ENCODE results near the gene MROH9.
"Not testable (repeated sequence)": the region's sequence is repeated elsewhere in the genome, so short reads cannot be mapped to it uniquely, and the experiment has no call there.

The MROH9 gene

DNA sequence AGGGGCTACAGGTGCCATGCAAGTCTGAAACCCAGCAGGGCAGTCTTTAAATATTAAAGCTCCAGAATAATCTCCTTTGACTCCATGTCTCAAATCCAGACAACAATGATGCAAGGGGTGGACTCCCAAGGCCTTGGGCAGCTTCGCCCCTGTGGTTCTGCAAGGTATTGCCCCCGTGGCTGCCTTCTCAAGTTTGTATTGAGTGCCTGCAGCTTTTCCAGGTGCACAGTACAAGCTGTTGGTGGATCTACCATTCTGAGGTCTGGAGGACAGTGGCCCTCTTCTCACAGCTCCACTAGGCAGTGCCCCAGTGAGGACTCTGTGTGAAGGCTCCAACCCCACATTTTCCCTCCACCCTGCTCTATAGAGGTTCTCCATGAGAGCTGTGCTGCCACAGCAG is 3.7 kb upstream of the MROH9 start:
- H3K4me2 ChIP-seq (ENCODE audit: low read depth, low read length, poor library complexity, severe bottlenecking), result no peak overlapping the region
- H3K27ac ChIP-seq (ENCODE audit: low read depth, low read length), result no peak overlapping the region
- H3K4me3 ChIP-seq (ENCODE audit: insufficient read depth, low read length, poor library complexity, severe bottlenecking), result no peak overlapping the region
- no peaks in the 10 kb centered on the region for H3F3A ChIP-seq (ENCODE audit: insufficient read depth)
- no peaks in the 10 kb centered on the region for H3K9me3 ChIP-seq (ENCODE audit: insufficient read depth, low read length)
- TF ChIP-seq, protein P1, sequence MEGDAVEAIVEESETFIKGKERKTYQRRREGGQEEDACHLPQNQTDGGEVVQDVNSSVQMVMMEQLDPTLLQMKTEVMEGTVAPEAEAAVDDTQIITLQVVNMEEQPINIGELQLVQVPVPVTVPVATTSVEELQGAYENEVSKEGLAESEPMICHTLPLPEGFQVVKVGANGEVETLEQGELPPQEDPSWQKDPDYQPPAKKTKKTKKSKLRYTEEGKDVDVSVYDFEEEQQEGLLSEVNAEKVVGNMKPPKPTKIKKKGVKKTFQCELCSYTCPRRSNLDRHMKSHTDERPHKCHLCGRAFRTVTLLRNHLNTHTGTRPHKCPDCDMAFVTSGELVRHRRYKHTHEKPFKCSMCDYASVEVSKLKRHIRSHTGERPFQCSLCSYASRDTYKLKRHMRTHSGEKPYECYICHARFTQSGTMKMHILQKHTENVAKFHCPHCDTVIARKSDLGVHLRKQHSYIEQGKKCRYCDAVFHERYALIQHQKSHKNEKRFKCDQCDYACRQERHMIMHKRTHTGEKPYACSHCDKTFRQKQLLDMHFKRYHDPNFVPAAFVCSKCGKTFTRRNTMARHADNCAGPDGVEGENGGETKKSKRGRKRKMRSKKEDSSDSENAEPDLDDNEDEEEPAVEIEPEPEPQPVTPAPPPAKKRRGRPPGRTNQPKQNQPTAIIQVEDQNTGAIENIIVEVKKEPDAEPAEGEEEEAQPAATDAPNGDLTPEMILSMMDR (IDR thresholded peaks at IDR 0.05; ENCODE audit: insufficient read depth, low read length, poor library complexity, severe bottlenecking), result no peak
- no peak for TF ChIP-seq EZH2phosphoT487 (conservative IDR thresholded peaks at IDR 0.05; ENCODE audit: low read length)
- H4K20me1 ChIP-seq (ENCODE audit: low read depth, low read length), result no peaks in the 10 kb centered on the region
- no peak overlapping the region for H2AFZ ChIP-seq (ENCODE audit: low read depth, low read length, severe bottlenecking)
- no peaks in the 10 kb centered on the region for H3K36me3 ChIP-seq (ENCODE audit: low read length)
- H3K9me2 ChIP-seq (replicated peaks; ENCODE audit: insufficient read depth, low read length), result no peaks in the 10 kb centered on the region
- no peaks in the 10 kb centered on the region for H3K79me2 ChIP-seq (ENCODE audit: insufficient read depth, low read length)
- no peaks in the 10 kb centered on the region for H3K27me3 ChIP-seq (ENCODE audit: low read length)
- H3K9ac ChIP-seq (ENCODE audit: low read length), result no peak overlapping the region

DNA sequence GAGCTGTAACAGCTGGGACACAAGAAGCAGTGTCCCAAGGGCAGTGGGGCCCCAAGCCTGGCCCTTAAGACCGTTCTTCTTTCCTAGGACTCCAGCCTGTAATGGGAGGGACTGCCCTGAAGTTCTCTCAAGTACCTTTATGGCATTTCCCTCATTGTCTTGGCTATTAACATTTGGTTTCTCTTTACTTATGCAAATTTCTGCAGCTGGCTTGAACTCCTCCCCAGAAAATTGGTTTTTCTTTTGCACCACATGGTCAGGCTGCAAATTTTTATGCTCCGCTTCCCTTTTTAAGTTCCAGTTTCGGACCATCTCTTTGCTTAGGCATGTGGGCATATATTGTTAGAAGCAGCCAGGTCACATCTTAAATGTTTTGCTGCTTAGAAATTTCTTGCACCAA is 3.1 kb upstream of the MROH9 start:
- no peaks in the 10 kb centered on the region for H4K20me1 ChIP-seq (ENCODE audit: low read depth, low read length)
- H3K9me2 ChIP-seq (replicated peaks; ENCODE audit: insufficient read depth, low read length), result no peaks in the 10 kb centered on the region
- H3K4me2 ChIP-seq (ENCODE audit: low read depth, low read length, poor library complexity, severe bottlenecking), result no peak overlapping the region
- no peaks in the 10 kb centered on the region for H3F3A ChIP-seq (ENCODE audit: insufficient read depth)
- H3K27me3 ChIP-seq (ENCODE audit: low read length), result no peaks in the 10 kb centered on the region
- no peaks in the 10 kb centered on the region for H3K9me3 ChIP-seq (ENCODE audit: insufficient read depth, low read length)
- no peak overlapping the region for H3K9ac ChIP-seq (ENCODE audit: low read length)
- TF ChIP-seq EZH2phosphoT487 (conservative IDR thresholded peaks at IDR 0.05; ENCODE audit: low read length), result no peak
- TF ChIP-seq, protein P1 (IDR thresholded peaks at IDR 0.05; ENCODE audit: insufficient read depth, low read length, poor library complexity, severe bottlenecking), result no peak
- no peak overlapping the region for H2AFZ ChIP-seq (ENCODE audit: low read depth, low read length, severe bottlenecking)
- H3K27ac ChIP-seq (ENCODE audit: low read depth, low read length), result no peak overlapping the region
- H3K79me2 ChIP-seq (ENCODE audit: insufficient read depth, low read length), result no peaks in the 10 kb centered on the region
- no peaks in the 10 kb centered on the region for H3K36me3 ChIP-seq (ENCODE audit: low read length)
- no peak overlapping the region for H3K4me3 ChIP-seq (ENCODE audit: insufficient read depth, low read length, poor library complexity, severe bottlenecking)

DNA sequence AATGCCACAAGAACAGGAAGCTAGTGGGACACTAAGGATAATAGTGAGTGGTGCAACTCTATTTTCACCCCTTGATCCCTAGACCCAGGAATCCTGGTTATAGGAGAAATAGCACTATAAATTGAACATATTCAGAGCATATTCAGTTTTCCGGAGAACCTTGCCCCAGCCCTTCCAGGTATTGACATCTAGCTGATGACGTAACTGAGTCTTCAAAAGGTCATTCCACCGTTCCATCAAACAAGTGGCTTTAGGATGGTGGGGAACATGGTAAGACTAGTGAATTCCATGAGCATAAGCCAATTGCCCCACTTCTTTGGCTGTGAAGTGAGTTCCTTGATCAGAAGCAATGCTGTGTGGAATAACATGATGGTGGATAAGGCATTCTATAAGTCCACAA is 2.9 kb downstream of the MROH9 start:
- Histone ChIP-seq H3K27me3 (ENCODE audit: low read length) (no peaks in the 10 kb centered on the region), H3K4me2 (ENCODE audit: low read depth, low read length, poor library complexity, severe bottlenecking) (no peak overlapping the region), H3K27ac (ENCODE audit: low read depth, low read length) (no peak overlapping the region), H2AFZ (ENCODE audit: low read depth, low read length, severe bottlenecking) (no peak overlapping the region), H3K9me2 (replicated peaks; ENCODE audit: insufficient read depth, low read length) (no peaks in the 10 kb centered on the region), H4K20me1 (ENCODE audit: low read depth, low read length) (no peaks in the 10 kb centered on the region), H3K9me3 (ENCODE audit: insufficient read depth, low read length) (no peaks in the 10 kb centered on the region), H3K79me2 (ENCODE audit: insufficient read depth, low read length) (no peaks in the 10 kb centered on the region), H3K9ac (ENCODE audit: low read length) (no peak overlapping the region), H3K4me3 (ENCODE audit: insufficient read depth, low read length, poor library complexity, severe bottlenecking) (no peak overlapping the region), H3F3A (ENCODE audit: insufficient read depth) (no peaks in the 10 kb centered on the region), H3K36me3 (ENCODE audit: low read length) (no peaks in the 10 kb centered on the region)
- no peak for TF ChIP-seq EZH2phosphoT487 (conservative IDR thresholded peaks at IDR 0.05; ENCODE audit: low read length)

DNA sequence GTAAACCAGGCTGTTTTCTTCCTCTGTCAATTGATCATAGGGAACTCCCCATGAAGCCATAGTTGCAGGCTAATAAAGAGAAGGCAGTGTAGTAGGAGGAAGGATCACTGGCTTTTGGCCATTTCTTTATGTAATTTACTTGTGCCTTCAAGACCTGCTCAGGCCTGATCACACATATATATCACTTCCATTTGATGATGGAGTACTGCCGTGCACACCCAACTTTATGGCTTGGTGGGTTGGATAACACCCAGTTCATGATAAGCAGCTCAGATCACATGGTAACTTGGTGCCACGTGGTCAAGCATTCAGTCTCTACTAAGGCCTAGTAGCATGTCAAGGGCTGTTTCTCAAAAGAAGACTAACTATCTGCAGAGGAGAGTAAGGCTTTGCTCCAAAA is 4.1 kb downstream of the MROH9 start:
- H3K27ac ChIP-seq (ENCODE audit: low read depth, low read length), result no peak overlapping the region
- TF ChIP-seq, protein P1 (IDR thresholded peaks at IDR 0.05; ENCODE audit: insufficient read depth, low read length, poor library complexity, severe bottlenecking), result no peak
- TF ChIP-seq EZH2phosphoT487 (conservative IDR thresholded peaks at IDR 0.05; ENCODE audit: low read length), result no peak
- H3K4me3 ChIP-seq (ENCODE audit: insufficient read depth, low read length, poor library complexity, severe bottlenecking), result no peak overlapping the region
- no peak overlapping the region for H3K9ac ChIP-seq (ENCODE audit: low read length)
- no peaks in the 10 kb centered on the region for H3K9me3 ChIP-seq (ENCODE audit: insufficient read depth, low read length)
- H3K79me2 ChIP-seq (ENCODE audit: insufficient read depth, low read length), result no peaks in the 10 kb centered on the region
- no peak overlapping the region for H3K4me2 ChIP-seq (ENCODE audit: low read depth, low read length, poor library complexity, severe bottlenecking)
- no peaks in the 10 kb centered on the region for H3K27me3 ChIP-seq (ENCODE audit: low read length)
- H3K9me2 ChIP-seq (replicated peaks; ENCODE audit: insufficient read depth, low read length), result no peaks in the 10 kb centered on the region
- H3F3A ChIP-seq (ENCODE audit: insufficient read depth), result no peaks in the 10 kb centered on the region
- no peaks in the 10 kb centered on the region for H4K20me1 ChIP-seq (ENCODE audit: low read depth, low read length)
- H3K36me3 ChIP-seq (ENCODE audit: low read length), result no peaks in the 10 kb centered on the region
- no peak overlapping the region for H2AFZ ChIP-seq (ENCODE audit: low read depth, low read length, severe bottlenecking)

DNA sequence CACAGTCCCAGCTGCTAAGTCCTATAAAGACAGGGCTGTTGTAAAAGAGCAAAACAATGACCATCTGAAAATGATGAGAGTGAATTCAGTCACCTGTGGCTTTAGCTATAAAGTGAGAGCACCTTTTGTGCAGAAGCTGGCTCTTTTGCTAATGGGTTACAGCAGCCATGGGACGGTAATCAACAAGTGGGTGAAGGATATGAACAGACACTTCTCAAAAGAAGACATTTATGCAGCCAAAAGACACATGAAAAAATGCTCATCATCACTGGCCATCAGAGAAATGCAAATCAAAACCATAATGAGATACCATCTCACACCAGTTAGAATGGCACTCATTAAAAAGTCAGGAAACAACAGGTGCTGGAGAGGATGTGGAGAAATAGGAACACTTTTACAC is 16.4 kb downstream of the MROH9 start:
- H3K4me3 ChIP-seq (ENCODE audit: insufficient read depth, low read length, poor library complexity, severe bottlenecking); H3K9ac ChIP-seq (ENCODE audit: low read length); H3K36me3 ChIP-seq (ENCODE audit: low read length); H3K27me3 ChIP-seq (ENCODE audit: low read length); H3K9me2 ChIP-seq (replicated peaks; ENCODE audit: insufficient read depth, low read length); H2AFZ ChIP-seq (ENCODE audit: low read depth, low read length, severe bottlenecking); H4K20me1 ChIP-seq (ENCODE audit: low read depth, low read length); H3K9me3 ChIP-seq (ENCODE audit: insufficient read depth, low read length); H3K27ac ChIP-seq (ENCODE audit: low read depth, low read length); H3K4me2 ChIP-seq (ENCODE audit: low read depth, low read length, poor library complexity, severe bottlenecking); H3F3A ChIP-seq (ENCODE audit: insufficient read depth); H3K79me2 ChIP-seq (ENCODE audit: insufficient read depth, low read length): not testable (repeated sequence)

Data from SU-DHL-6 (cell line).